ENCODE results near the gene NDUFB4. TPM values are rescaled to one million over a fixed set of nuclear protein-coding genes. Genes with fewer than 3 reads are reported as not detected.

The NDUFB4 gene
- total RNA-seq (2014; rRNA removed; shearing (Covaris generic); ENCODE audit: low replicate concordance) = 105 and 162 TPM in 2 replicates

- H3K9me3 ChIP-seq (ENCODE audit: low read length) = no peaks in the 10 kb centered on the region
- H3K4me3 ChIP-seq (ENCODE audit: low read length) = peak within 1 kb of the TSS; percentile 92
- H3K4me2 ChIP-seq (ENCODE audit: low read depth, low read length, poor library complexity, severe bottlenecking) = peak within 1 kb of the TSS; percentile 94
- peaks cover 16% of the 10 kb centered on the region for H3K4me1 ChIP-seq (ENCODE audit: low read length)
- H3K79me2 ChIP-seq (ENCODE audit: low read length) = peaks cover 24% of the 10 kb centered on the region
- DNase-seq = peak; percentile 99
- H2AFZ ChIP-seq (ENCODE audit: low read length) = peak within 1 kb of the TSS; percentile 92
- peak within 1 kb of the TSS; percentile 62 for H3K27ac ChIP-seq (ENCODE audit: low read length)
- peaks cover 26% of the 10 kb centered on the region for H3K36me3 ChIP-seq (ENCODE audit: insufficient read depth, low read length)
- peaks cover 3% of the 10 kb centered on the region; the same call in 1 of the 2 replicates for H4K20me1 ChIP-seq (ENCODE audit: insufficient read depth, low read depth, low read length)
- no peaks in the 10 kb centered on the region for H3K9me2 ChIP-seq (replicated peaks; ENCODE audit: insufficient read depth, low read length)
- no peaks in the 10 kb centered on the region for H3K27me3 ChIP-seq (ENCODE audit: low read length)
- H3K9ac ChIP-seq (ENCODE audit: low read length) = peak within 1 kb of the TSS; percentile 93
Observed at GRCh38 chr3:120596116-120596852, at the start of gene NDUFB4. Gene NDUFB4, plus strand, starts transcription at chr3:120596336. Its CDS starts 24 bp downstream, at chr3:120596360.

- no peak overlapping the region for H3K27ac ChIP-seq (ENCODE audit: low read length)
- no peaks in the 10 kb centered on the region for H4K20me1 ChIP-seq (ENCODE audit: insufficient read depth, low read depth, low read length)
- no peaks in the 10 kb centered on the region for H3K36me3 ChIP-seq (ENCODE audit: insufficient read depth, low read length)
- no peak overlapping the region for H3K4me3 ChIP-seq (ENCODE audit: low read length)
- H3K9me2 ChIP-seq (replicated peaks; ENCODE audit: insufficient read depth, low read length) = no peaks in the 10 kb centered on the region
- H3K27me3 ChIP-seq (ENCODE audit: low read length) = no peaks in the 10 kb centered on the region
- no peak overlapping the region for H3K9ac ChIP-seq (ENCODE audit: low read length)
- H3K9me3 ChIP-seq (ENCODE audit: low read length) = no peaks in the 10 kb centered on the region
- H2AFZ ChIP-seq (ENCODE audit: low read length) = no peak overlapping the region
- H3K4me2 ChIP-seq (ENCODE audit: low read depth, low read length, poor library complexity, severe bottlenecking) = no peak overlapping the region
- no peak for DNase-seq
- H3K79me2 ChIP-seq (ENCODE audit: low read length) = no peaks in the 10 kb centered on the region
- no peaks in the 10 kb centered on the region for H3K4me1 ChIP-seq (ENCODE audit: low read length)
Observed at GRCh38 chr3:120550546-120550945, 45.6 kb upstream of the NDUFB4 start.

- H4K20me1 ChIP-seq (ENCODE audit: insufficient read depth, low read depth, low read length) = no peaks in the 10 kb centered on the region
- no peak for DNase-seq
- H3K4me1 ChIP-seq (ENCODE audit: low read length) = no peaks in the 10 kb centered on the region
- no peaks in the 10 kb centered on the region for H3K79me2 ChIP-seq (ENCODE audit: low read length)
- no peaks in the 10 kb centered on the region for H3K9me3 ChIP-seq (ENCODE audit: low read length)
- no peaks in the 10 kb centered on the region for H3K27me3 ChIP-seq (ENCODE audit: low read length)
- H3K36me3 ChIP-seq (ENCODE audit: insufficient read depth, low read length) = no peaks in the 10 kb centered on the region
- H3K27ac ChIP-seq (ENCODE audit: low read length) = no peak overlapping the region
- H3K4me2 ChIP-seq (ENCODE audit: low read depth, low read length, poor library complexity, severe bottlenecking) = no peak overlapping the region
- H3K4me3 ChIP-seq (ENCODE audit: low read length) = no peak overlapping the region
- H3K9me2 ChIP-seq (replicated peaks; ENCODE audit: insufficient read depth, low read length) = no peaks in the 10 kb centered on the region
- H2AFZ ChIP-seq (ENCODE audit: low read length) = no peak overlapping the region
- H3K9ac ChIP-seq (ENCODE audit: low read length) = no peak overlapping the region
Observed at GRCh38 chr3:120552184-120553172, 43.7 kb upstream of the NDUFB4 start.

GRCh38 chr3:120554812-120555606, 41.1 kb upstream of the NDUFB4 start:
- H3K9me3 ChIP-seq (ENCODE audit: low read length) = no peaks in the 10 kb centered on the region
- H2AFZ ChIP-seq (ENCODE audit: low read length) = no peak overlapping the region
- no peak overlapping the region for H3K4me3 ChIP-seq (ENCODE audit: low read length)
- no peaks in the 10 kb centered on the region; the same call in 1 of the 2 replicates for H3K27me3 ChIP-seq (ENCODE audit: low read length)
- no peak overlapping the region for H3K9ac ChIP-seq (ENCODE audit: low read length)
- no peak for DNase-seq
- H3K27ac ChIP-seq (ENCODE audit: low read length) = no peak overlapping the region
- no peaks in the 10 kb centered on the region for H4K20me1 ChIP-seq (ENCODE audit: insufficient read depth, low read depth, low read length)
- H3K4me2 ChIP-seq (ENCODE audit: low read depth, low read length, poor library complexity, severe bottlenecking) = no peak overlapping the region
- H3K79me2 ChIP-seq (ENCODE audit: low read length) = no peaks in the 10 kb centered on the region
- no peaks in the 10 kb centered on the region for H3K36me3 ChIP-seq (ENCODE audit: insufficient read depth, low read length)
- H3K4me1 ChIP-seq (ENCODE audit: low read length) = peaks cover 10% of the 10 kb centered on the region
- H3K9me2 ChIP-seq (replicated peaks; ENCODE audit: insufficient read depth, low read length) = no peaks in the 10 kb centered on the region

GRCh38 chr3:120555657-120556509, 40.3 kb upstream of the NDUFB4 start:
- no peak overlapping the region for H3K9ac ChIP-seq (ENCODE audit: low read length)
- no peaks in the 10 kb centered on the region for H3K79me2 ChIP-seq (ENCODE audit: low read length)
- H3K4me2 ChIP-seq (ENCODE audit: low read depth, low read length, poor library complexity, severe bottlenecking) = no peak overlapping the region
- H3K9me2 ChIP-seq (replicated peaks; ENCODE audit: insufficient read depth, low read length) = no peaks in the 10 kb centered on the region
- no peaks in the 10 kb centered on the region for H3K9me3 ChIP-seq (ENCODE audit: low read length)
- no peak overlapping the region for H2AFZ ChIP-seq (ENCODE audit: low read length)
- no peak for DNase-seq
- H4K20me1 ChIP-seq (ENCODE audit: insufficient read depth, low read depth, low read length) = no peaks in the 10 kb centered on the region
- H3K27ac ChIP-seq (ENCODE audit: low read length) = no peak overlapping the region
- H3K4me3 ChIP-seq (ENCODE audit: low read length) = no peak overlapping the region
- H3K4me1 ChIP-seq (ENCODE audit: low read length) = peaks cover 10% of the 10 kb centered on the region
- no peaks in the 10 kb centered on the region for H3K36me3 ChIP-seq (ENCODE audit: insufficient read depth, low read length)
- H3K27me3 ChIP-seq (ENCODE audit: low read length) = no peaks in the 10 kb centered on the region; the same call in 1 of the 2 replicates

GRCh38 chr3:120557115-120557514, 39.0 kb upstream of the NDUFB4 start:
- H3K27me3 ChIP-seq (ENCODE audit: low read length) = no peaks in the 10 kb centered on the region; the same call in 1 of the 2 replicates
- H4K20me1 ChIP-seq (ENCODE audit: insufficient read depth, low read depth, low read length) = no peaks in the 10 kb centered on the region
- no peak for DNase-seq
- no peak overlapping the region for H3K9ac ChIP-seq (ENCODE audit: low read length)
- no peaks in the 10 kb centered on the region for H3K9me3 ChIP-seq (ENCODE audit: low read length)
- H3K4me1 ChIP-seq (ENCODE audit: low read length) = peaks cover 10% of the 10 kb centered on the region
- no peaks in the 10 kb centered on the region for H3K36me3 ChIP-seq (ENCODE audit: insufficient read depth, low read length)
- no peak overlapping the region for H3K27ac ChIP-seq (ENCODE audit: low read length)
- no peaks in the 10 kb centered on the region for H3K9me2 ChIP-seq (replicated peaks; ENCODE audit: insufficient read depth, low read length)
- no peak overlapping the region for H3K4me3 ChIP-seq (ENCODE audit: low read length)
- no peaks in the 10 kb centered on the region for H3K79me2 ChIP-seq (ENCODE audit: low read length)
- H3K4me2 ChIP-seq (ENCODE audit: low read depth, low read length, poor library complexity, severe bottlenecking) = no peak overlapping the region
- H2AFZ ChIP-seq (ENCODE audit: low read length) = no peak overlapping the region

- peak overlapping the region; percentile 46 for H3K9ac ChIP-seq (ENCODE audit: low read length)
- peaks cover 10% of the 10 kb centered on the region for H3K4me1 ChIP-seq (ENCODE audit: low read length)
- H3K4me3 ChIP-seq (ENCODE audit: low read length) = peak overlapping the region; percentile 48
- H2AFZ ChIP-seq (ENCODE audit: low read length) = peak overlapping the region; percentile 65; the same call in 1 of the 2 replicates
- peak; percentile 93 for DNase-seq
- no peaks in the 10 kb centered on the region for H3K9me2 ChIP-seq (replicated peaks; ENCODE audit: insufficient read depth, low read length)
- peak overlapping the region; percentile 53 for H3K4me2 ChIP-seq (ENCODE audit: low read depth, low read length, poor library complexity, severe bottlenecking)
- no peaks in the 10 kb centered on the region for H3K79me2 ChIP-seq (ENCODE audit: low read length)
- H3K27ac ChIP-seq (ENCODE audit: low read length) = no peak overlapping the region
- no peaks in the 10 kb centered on the region for H4K20me1 ChIP-seq (ENCODE audit: insufficient read depth, low read depth, low read length)
- H3K36me3 ChIP-seq (ENCODE audit: insufficient read depth, low read length) = no peaks in the 10 kb centered on the region
- H3K27me3 ChIP-seq (ENCODE audit: low read length) = no peaks in the 10 kb centered on the region; the same call in 1 of the 2 replicates
- no peaks in the 10 kb centered on the region for H3K9me3 ChIP-seq (ENCODE audit: low read length)
Observed at GRCh38 chr3:120558771-120559241, 37.3 kb upstream of the NDUFB4 start.

Data from Karpas-422 (cell line).